ENCODE results near the gene PGK1. TPM values are rescaled to one million over a fixed set of nuclear protein-coding genes. Genes with fewer than 3 reads are reported as not detected.
"Not testable (repeated sequence)": the region's sequence is repeated elsewhere in the genome, so short reads cannot be mapped to it uniquely, and the experiment has no call there.

The PGK1 gene
- 100 to 1,000 TPM; 153 to 410 (median 343) TPM for total RNA-seq

DNA sequence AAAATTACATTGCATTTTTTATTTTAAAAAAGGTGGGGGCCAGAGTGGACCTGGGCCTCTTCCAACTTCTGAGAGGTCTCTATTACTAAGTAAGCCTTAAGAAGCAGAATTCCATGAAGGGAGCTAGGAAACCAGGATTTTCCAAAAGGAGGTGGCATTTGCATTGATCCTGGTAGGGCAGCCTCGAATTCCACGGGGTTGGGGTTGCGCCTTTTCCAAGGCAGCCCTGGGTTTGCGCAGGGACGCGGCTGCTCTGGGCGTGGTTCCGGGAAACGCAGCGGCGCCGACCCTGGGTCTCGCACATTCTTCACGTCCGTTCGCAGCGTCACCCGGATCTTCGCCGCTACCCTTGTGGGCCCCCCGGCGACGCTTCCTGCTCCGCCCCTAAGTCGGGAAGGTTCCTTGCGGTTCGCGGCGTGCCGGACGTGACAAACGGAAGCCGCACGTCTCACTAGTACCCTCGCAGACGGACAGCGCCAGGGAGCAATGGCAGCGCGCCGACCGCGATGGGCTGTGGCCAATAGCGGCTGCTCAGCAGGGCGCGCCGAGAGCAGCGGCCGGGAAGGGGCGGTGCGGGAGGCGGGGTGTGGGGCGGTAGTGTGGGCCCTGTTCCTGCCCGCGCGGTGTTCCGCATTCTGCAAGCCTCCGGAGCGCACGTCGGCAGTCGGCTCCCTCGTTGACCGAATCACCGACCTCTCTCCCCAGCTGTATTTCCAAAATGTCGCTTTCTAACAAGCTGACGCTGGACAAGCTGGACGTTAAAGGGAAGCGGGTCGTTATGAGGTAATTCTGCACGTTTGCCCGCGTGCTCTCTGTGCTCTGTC, at the start of gene PGK1:
Gene PGK1 (plus strand): TSS at position 626 of the 824 bp plus-strand sequence. CDS start 93 bp downstream, at position 719.
- in situ Hi-C loops (cut with MboI; ENCODE audit: low pct_unique_long_range_greater_than_20kb in 2 of 9, low sequenced_read_pairs in 9 of 9, unreplicated experiment in 9 of 9), result loop anchor here in 1 of 9 experiments (25.0 kb wide), 1 partner anchor 192 kb away; the partner anchor contains the start of gene ATP7A
- H3K4me1 ChIP-seq (replicated peaks in 1 of 2), result peaks cover 11 to 20% of the 10 kb centered on the region in 2 donors
- H3K27ac ChIP-seq, result peak within 1 kb of the TSS; percentile 82 to 95
- peak within 1 kb of the TSS; percentile 64 to 84 (median 68) for H3K4me3 ChIP-seq
- ATAC-seq (replicated peaks in 6 of 8), result peak; percentile 80 to 98 (median 96)
- WGBS, 10 experiments, result 32% methylated on average over 12 of the region's 72 CpGs; no CpG with 5 or more reads in 9 of the 10 experiments

DNA sequence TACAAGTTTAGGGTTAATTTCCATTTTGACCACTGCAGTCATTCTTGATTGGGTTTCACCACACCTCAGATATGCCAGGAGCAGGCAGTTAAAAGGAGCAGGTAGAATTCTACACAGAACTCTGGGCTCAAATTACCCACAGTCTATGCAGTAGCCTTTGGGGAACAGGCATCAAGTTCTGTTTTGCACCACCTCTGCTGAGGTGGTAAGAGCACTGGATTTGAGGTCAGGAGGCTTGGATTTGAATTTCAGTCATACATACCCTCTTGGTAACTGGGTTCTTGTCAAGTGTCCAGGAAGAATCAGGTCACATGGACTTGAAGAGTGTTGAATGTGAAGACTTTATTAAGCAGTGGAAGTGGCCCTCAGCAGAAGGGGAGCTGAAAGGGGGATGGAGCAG, 40.4 kb upstream of the PGK1 start:
- in situ Hi-C loops (cut with MboI; ENCODE audit: low pct_unique_long_range_greater_than_20kb in 2 of 9, low sequenced_read_pairs in 9 of 9, unreplicated experiment in 9 of 9), result no loop called here
- Histone ChIP-seq H3K4me1 (replicated peaks in 1 of 2) (no peaks in the 10 kb centered on the region), H3K27ac (no peak overlapping the region), H3K4me3 (no peak overlapping the region)
- no peak for ATAC-seq (replicated peaks in 6 of 8)

DNA sequence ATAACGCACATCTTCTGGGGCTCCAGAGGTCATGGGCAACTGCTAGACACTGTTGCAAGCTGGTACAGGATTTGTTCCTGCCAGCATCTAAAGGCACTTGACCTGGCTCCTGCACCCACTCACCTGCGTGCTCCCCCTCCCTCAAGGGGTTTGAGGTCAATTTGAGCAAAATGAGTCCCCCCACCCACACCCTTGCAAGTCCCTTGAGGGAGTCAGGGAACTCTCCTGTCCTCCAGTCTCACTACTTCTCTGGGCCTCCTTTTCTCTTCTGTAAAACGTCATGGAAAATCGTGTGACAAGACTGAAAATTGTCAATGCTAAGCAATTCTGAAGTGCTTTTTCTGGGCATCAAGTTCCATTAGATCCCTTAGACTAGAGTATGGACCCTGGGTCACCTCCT, 39.9 kb upstream of the PGK1 start:
- ATAC-seq (replicated peaks in 6 of 8), result no peak
- H3K27ac ChIP-seq, result no peak overlapping the region
- H3K4me1 ChIP-seq (replicated peaks in 1 of 2), result no peaks in the 10 kb centered on the region
- in situ Hi-C loops (cut with MboI; ENCODE audit: low pct_unique_long_range_greater_than_20kb in 2 of 9, low sequenced_read_pairs in 9 of 9, unreplicated experiment in 9 of 9), result no loop called here
- WGBS, 10 experiments, result 18 to 60% (median 26%) methylated on average over 1 to 3 of the region's 4 CpGs; no CpG with 5 or more reads in 7 of the 10 experiments
- H3K4me3 ChIP-seq, result no peak overlapping the region

DNA sequence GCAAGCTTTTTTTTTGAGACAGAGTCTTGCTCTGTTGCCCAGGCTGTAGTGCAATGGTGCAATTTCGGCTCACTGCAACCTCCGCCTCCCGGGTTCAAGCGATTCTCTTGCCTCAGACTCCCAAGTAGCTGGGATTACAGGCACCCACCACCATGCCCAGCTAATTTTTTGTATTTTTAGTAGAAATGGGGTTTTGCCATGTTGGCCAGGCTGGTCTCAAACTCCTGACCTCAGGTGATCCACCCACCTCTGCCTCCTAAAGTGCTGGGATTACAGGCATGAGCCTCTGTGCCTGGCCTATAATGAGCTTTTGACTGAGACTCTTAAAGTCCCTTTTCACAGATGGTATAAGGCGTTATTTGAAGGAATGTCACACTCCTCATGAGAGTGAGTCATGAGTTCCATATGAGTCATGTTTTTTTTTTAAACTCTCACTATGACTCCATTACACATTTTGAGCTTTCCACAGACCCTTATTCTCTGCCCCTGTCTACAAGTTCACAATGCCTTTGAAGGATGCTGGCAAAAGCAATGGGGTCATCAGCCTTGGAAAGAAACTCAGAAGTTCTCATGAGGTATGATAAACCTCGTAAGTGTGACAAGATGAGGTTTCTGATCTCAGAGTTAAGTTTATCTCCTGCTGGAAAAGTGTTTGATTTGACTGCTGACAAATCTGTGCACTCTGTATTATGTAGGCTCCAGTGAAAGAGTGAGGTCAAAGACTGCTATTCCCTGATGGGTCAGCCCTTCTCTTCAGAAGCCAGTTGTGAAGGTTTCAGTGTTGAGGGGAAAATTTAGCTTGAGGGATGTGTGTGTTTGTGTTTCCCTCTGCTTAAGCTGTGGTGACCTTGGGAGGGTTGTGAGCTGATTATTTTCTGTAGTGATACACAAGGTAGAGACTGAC, 39.1 kb upstream of the PGK1 start:
- in situ Hi-C loops (cut with MboI; ENCODE audit: low pct_unique_long_range_greater_than_20kb in 2 of 9, low sequenced_read_pairs in 9 of 9, unreplicated experiment in 9 of 9); H3K4me1 ChIP-seq (replicated peaks in 1 of 2); H3K4me3 ChIP-seq; H3K27ac ChIP-seq: not testable (repeated sequence)
- 33 to 80% (median 72%) methylated on average over 1 to 5 of the region's 6 CpGs; no CpG with 5 or more reads in 5 of the 10 experiments for WGBS, 10 experiments
- ATAC-seq (replicated peaks in 6 of 8), result peak in 7 of 8 experiments; percentile 78 to 95 (median 92)

DNA sequence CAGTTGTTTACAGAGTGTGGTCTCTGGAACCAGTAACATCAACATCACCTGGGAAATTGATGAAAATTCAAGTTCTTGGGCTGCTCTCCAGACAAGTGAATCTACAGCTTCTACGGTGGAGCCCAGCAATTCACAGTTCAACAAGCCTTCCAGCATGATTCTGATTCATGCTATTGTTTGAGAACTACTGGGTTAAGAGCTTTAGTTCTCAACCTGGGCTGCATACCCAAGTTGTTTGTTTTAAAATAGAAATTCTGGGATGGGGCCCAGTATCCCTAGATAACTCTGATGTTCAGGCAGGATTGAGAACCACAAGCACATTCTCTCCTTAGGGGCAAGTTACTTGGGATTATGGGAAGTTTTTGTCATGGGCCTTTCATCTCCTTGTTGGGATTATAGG, 37.9 kb upstream of the PGK1 start:
- WGBS, 10 experiments, result 40 to 100% (median 75%) methylated on average over 1 of the region's 1 CpG; no CpG with 5 or more reads in 6 of the 10 experiments
- Histone ChIP-seq H3K27ac (no peak overlapping the region), H3K4me3 (no peak overlapping the region), H3K4me1 (replicated peaks in 1 of 2) (no peaks in the 10 kb centered on the region)
- ATAC-seq (replicated peaks in 6 of 8), result no peak
- in situ Hi-C loops (cut with MboI; ENCODE audit: low pct_unique_long_range_greater_than_20kb in 2 of 9, low sequenced_read_pairs in 9 of 9, unreplicated experiment in 9 of 9), result no loop called here

DNA sequence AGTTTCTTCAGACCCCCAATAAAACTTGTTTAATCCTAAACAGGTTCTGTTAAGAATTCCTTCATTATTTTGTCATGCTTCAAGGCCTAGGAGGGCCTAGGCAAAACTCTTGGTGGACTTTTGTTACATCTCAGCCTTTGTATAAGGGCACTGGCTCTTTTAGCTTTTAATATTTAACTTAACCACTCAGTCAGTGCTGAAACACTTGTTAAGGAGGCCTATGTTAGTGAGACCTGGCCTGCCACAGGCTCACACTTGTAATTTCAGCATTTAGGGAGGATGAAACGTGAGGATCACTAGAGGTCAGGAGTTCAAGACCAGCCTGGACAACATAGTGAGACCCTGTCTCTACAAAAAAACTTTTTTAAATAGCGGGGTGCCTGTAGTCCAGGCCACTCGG, 32.7 kb upstream of the PGK1 start:
- no peak overlapping the region for H3K27ac ChIP-seq
- 38 to 43% methylated on average over 1 to 3 of the region's 3 CpGs; no CpG with 5 or more reads in 8 of the 10 experiments for WGBS, 10 experiments
- H3K4me1 ChIP-seq (replicated peaks in 1 of 2), result no peaks in the 10 kb centered on the region
- no peak for ATAC-seq (replicated peaks in 6 of 8)
- no peak overlapping the region for H3K4me3 ChIP-seq
- in situ Hi-C loops (cut with MboI; ENCODE audit: low pct_unique_long_range_greater_than_20kb in 2 of 9, low sequenced_read_pairs in 9 of 9, unreplicated experiment in 9 of 9), result no loop called here

DNA sequence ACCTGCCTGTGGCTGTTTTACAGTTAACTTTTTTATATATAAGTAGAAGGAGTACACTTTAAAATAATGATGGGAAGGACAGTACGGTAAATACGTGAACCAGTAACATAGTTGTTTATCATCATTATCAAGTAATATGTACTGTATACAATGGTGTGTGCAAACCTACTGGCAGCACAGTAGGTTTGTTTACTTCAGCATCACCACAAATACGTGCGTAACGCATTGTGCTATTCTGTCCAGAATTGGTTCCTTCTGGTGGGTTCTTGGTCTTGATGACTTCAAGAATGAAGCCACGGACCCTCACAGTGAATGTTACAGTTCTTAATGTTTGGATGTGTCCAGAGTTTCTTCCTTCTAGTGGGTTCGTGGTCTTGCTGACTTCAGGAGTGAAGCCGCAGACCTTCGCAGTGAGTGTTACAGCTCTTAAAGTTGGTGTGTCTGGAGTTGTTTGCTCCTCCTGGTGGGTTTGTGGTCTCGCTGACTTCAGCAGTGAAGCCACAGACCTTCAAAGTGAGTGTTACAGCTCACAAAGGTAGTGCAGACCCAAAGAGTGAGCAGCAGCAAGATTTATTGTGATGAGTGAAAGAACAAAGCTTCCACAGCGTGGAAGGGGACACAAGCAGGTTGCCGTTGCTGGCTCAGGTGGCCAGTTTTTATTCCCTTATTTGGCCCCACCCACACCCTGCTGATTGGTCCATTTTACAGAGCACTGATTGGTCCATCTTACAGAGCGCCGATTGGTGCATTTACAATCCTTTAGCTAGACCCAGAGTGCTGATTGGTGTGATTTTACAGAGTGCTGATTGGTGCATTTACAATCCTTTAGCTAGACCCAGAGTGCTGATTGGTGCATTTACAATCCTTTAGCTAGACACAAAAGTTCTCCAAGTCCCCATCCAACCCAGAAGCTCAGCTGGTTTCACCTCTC, 30.6 kb upstream of the PGK1 start:
- ATAC-seq (replicated peaks in 6 of 8); H3K4me1 ChIP-seq (replicated peaks in 1 of 2); H3K4me3 ChIP-seq; H3K27ac ChIP-seq; in situ Hi-C loops (cut with MboI; ENCODE audit: low pct_unique_long_range_greater_than_20kb in 2 of 9, low sequenced_read_pairs in 9 of 9, unreplicated experiment in 9 of 9): not testable (repeated sequence)
- 63 to 100% (median 70%) methylated on average over 1 to 13 of the region's 14 CpGs; no CpG with 5 or more reads in 6 of the 10 experiments for WGBS, 10 experiments

DNA sequence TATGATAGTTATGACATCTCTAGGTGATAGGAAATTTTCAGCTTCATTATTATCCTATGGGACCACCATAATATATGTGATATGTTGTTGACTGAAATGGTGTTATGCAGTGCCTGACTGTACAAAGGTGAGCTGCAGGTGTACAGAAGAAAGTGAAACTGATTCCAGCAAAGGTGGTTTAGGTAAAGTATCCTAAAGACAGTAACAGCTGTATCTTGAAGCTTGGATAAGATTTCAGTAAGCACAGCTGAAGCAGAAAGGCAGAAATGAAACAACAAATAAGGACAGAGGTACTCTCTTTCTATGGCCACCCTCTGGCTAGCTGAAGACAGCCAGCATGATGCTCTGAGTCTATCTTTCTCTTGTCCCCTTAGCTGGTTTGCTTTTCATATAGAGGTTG, 30.0 kb upstream of the PGK1 start:
- no peak overlapping the region for H3K4me3 ChIP-seq
- in situ Hi-C loops (cut with MboI; ENCODE audit: low pct_unique_long_range_greater_than_20kb in 2 of 9, low sequenced_read_pairs in 9 of 9, unreplicated experiment in 9 of 9), result no loop called here
- no peak for ATAC-seq (replicated peaks in 6 of 8)
- H3K4me1 ChIP-seq (replicated peaks in 1 of 2), result no peaks in the 10 kb centered on the region
- no peak overlapping the region for H3K27ac ChIP-seq

DNA sequence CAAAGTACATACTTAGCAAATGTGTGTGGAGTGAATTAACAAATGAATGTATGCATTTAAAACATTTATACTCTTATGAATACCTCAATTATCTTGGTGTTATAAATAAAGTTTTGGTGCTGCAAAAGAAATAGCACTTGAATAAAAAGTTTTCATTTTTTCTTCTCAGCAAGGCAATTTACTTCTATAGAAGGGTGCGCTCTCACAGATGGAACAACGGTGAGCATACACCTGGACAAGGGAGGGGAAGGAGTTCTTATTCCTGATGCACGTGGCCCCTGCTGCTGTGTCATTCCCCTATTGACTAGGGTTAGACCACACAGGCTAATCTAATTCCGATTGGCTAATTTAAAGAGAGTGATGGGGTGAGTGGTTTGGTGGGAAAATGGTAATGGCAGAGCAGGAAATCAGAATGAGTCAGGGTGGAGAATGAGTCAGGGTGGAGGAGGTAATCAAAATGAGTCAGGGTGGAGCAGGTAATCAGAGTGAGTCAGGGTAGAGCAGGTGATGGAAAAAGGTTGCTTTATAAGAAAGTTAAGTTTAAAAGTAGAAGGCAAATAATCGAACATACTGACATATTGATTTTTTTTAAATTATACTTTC, 28.2 kb upstream of the PGK1 start:
- no peak overlapping the region for H3K27ac ChIP-seq
- 38 to 100% (median 82%) methylated on average over 1 to 5 of the region's 5 CpGs; no CpG with 5 or more reads in 4 of the 10 experiments for WGBS, 10 experiments
- H3K4me3 ChIP-seq, result no peak overlapping the region
- no peak for ATAC-seq (replicated peaks in 6 of 8)
- H3K4me1 ChIP-seq (replicated peaks in 1 of 2), result no peaks in the 10 kb centered on the region
- in situ Hi-C loops (cut with MboI; ENCODE audit: low pct_unique_long_range_greater_than_20kb in 2 of 9, low sequenced_read_pairs in 9 of 9, unreplicated experiment in 9 of 9), result no loop called here

DNA sequence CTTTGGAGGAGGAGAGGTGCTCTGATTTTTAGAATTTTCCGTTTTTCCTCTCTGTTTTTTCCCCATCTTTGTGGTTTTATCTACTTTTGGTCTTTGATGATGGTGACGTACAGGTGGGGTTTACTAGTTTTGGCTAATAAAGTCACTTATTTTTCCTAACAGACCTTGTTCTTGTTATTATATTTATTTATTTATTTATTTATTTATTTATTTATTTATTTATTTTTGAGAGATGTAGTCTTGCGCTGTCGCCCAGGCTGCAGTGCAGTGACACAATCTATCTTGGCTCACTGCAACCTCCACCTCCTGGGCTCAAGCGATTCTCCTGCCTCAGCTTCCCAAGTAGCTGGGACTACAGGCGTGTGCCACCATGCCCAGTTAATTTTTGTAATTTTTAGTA, 22.6 kb upstream of the PGK1 start:
- in situ Hi-C loops (cut with MboI; ENCODE audit: low pct_unique_long_range_greater_than_20kb in 2 of 9, low sequenced_read_pairs in 9 of 9, unreplicated experiment in 9 of 9), result not testable (repeated sequence)

DNA sequence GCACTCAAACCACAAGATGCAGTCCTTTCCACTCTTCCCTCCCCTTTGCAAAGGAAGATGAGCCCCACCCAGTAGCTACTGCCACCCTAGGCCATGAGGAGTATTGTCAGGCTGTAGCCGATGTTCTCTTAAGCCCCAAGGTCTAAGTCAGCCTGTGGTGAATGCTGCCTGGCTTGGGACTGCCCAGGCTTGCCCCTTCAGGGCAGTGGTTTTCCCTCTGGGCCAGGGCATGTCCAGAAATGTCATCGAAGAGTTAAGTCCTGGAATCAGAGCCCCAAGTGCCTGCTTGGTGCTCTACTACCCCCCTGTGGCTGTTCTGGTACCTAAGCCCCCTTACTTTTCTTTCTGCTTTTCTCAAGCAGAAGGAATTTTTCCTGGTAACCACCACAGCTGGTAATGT, 11.8 kb upstream of the PGK1 start:
- peak in 3 of 8 experiments; percentile 95 to 97 (median 96) for ATAC-seq (replicated peaks in 6 of 8)
- Histone ChIP-seq H3K4me3 (no peak overlapping the region), H3K4me1 (replicated peaks in 1 of 2) (no peaks in the 10 kb centered on the region), H3K27ac (no peak overlapping the region)
- in situ Hi-C loops (cut with MboI; ENCODE audit: low pct_unique_long_range_greater_than_20kb in 2 of 9, low sequenced_read_pairs in 9 of 9, unreplicated experiment in 9 of 9), result no loop called here
- WGBS, 10 experiments, result 0 to 23% (median 20%) methylated on average over 1 to 2 of the region's 2 CpGs; no CpG with 5 or more reads in 7 of the 10 experiments

More for the DNA sequence above, 22.6 kb upstream of the PGK1 start:
- H3K27ac ChIP-seq; ATAC-seq (replicated peaks in 6 of 8); H3K4me1 ChIP-seq (replicated peaks in 1 of 2); H3K4me3 ChIP-seq: not testable (repeated sequence)
- WGBS, 10 experiments, result 29 to 100% (median 80%) methylated on average over 1 to 6 of the region's 6 CpGs; no CpG with 5 or more reads in 3 of the 10 experiments

DNA sequence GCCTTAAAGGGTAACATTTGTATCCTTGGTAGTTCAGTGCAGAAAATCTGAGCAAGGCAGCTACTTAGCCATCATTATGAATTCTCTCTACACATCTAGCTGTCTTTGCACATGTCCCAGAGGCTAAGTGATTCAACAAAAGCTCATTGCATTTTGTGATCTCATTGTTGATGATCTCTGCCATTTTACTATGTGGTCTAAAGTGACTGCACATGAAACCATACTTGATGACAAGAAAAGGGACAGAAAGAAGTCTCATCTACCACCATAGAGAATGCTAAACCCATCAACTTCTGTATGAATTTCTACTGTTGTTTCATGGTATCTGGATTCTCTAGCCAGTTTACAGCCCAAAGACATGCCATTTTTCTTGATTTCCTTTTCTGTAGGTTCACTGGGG, 5.9 kb upstream of the PGK1 start:
- Histone ChIP-seq H3K4me1 (replicated peaks in 1 of 2) (peaks cover 3 to 4% of the 10 kb centered on the region in 2 donors), H3K27ac (no peak overlapping the region), H3K4me3 (no peak overlapping the region)
- in situ Hi-C loops (cut with MboI; ENCODE audit: low pct_unique_long_range_greater_than_20kb in 2 of 9, low sequenced_read_pairs in 9 of 9, unreplicated experiment in 9 of 9), result no loop called here
- no peak for ATAC-seq (replicated peaks in 6 of 8)

All from motor neuron (in vitro differentiated cells).